ENCODE data around the gene SELENON.

Gene SELENON

DNA sequence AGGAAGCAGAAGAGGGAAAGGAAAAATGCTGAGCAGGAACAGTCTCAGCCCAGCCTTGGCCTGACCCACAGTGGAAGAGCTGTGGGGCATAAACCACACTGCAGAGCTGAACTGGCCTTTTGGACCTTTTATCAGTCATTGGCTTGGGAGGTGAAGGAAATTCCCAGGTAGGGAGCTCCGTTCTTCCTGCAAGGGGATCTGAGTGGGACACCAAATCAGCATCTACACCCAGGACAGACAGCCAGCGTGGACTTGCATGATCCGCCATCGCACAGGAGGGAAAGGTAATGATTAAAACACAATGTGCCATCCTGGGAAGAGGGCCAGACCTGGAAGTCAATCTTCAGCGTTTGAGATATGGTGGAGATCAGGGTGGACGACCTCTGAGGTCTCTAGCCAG is 18.6 kb downstream of the SELENON start:
- no peak for TF ChIP-seq ZBTB7A (IDR thresholded peaks at IDR 0.05; ENCODE audit: low read depth)
- no peak for TF ChIP-seq TEAD4 (IDR thresholded peaks at IDR 0.05)
- no peak for TF ChIP-seq EP300 (IDR thresholded peaks at IDR 0.05; ENCODE audit: borderline replicate concordance)
- TF ChIP-seq RAD21 (IDR thresholded peaks at IDR 0.05; ENCODE audit: low read depth), result no peak
- no peak for TF ChIP-seq CREB1 (IDR thresholded peaks at IDR 0.05; ENCODE audit: low read depth)
- TF ChIP-seq EGR1 (IDR thresholded peaks at IDR 0.05), result no peak
- TF ChIP-seq TAF1 (IDR thresholded peaks at IDR 0.05; ENCODE audit: low read depth), result no peak
- TF ChIP-seq TCF12 (IDR thresholded peaks at IDR 0.05; ENCODE audit: low read depth), result no peak
- TF ChIP-seq NFIC (IDR thresholded peaks at IDR 0.05), result no peak
- no peak for TF ChIP-seq FOXM1 (IDR thresholded peaks at IDR 0.05; ENCODE audit: borderline replicate concordance, low read depth)
- no peak for TF ChIP-seq CEBPB (IDR thresholded peaks at IDR 0.05)
- no peak for TF ChIP-seq YY1 (IDR thresholded peaks at IDR 0.05; ENCODE audit: low read depth)
- no peak for TF ChIP-seq USF1 (IDR thresholded peaks at IDR 0.05)
- TF ChIP-seq, protein P1, sequence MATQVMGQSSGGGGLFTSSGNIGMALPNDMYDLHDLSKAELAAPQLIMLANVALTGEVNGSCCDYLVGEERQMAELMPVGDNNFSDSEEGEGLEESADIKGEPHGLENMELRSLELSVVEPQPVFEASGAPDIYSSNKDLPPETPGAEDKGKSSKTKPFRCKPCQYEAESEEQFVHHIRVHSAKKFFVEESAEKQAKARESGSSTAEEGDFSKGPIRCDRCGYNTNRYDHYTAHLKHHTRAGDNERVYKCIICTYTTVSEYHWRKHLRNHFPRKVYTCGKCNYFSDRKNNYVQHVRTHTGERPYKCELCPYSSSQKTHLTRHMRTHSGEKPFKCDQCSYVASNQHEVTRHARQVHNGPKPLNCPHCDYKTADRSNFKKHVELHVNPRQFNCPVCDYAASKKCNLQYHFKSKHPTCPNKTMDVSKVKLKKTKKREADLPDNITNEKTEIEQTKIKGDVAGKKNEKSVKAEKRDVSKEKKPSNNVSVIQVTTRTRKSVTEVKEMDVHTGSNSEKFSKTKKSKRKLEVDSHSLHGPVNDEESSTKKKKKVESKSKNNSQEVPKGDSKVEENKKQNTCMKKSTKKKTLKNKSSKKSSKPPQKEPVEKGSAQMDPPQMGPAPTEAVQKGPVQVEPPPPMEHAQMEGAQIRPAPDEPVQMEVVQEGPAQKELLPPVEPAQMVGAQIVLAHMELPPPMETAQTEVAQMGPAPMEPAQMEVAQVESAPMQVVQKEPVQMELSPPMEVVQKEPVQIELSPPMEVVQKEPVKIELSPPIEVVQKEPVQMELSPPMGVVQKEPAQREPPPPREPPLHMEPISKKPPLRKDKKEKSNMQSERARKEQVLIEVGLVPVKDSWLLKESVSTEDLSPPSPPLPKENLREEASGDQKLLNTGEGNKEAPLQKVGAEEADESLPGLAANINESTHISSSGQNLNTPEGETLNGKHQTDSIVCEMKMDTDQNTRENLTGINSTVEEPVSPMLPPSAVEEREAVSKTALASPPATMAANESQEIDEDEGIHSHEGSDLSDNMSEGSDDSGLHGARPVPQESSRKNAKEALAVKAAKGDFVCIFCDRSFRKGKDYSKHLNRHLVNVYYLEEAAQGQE (IDR thresholded peaks at IDR 0.05; ENCODE audit: low read depth), result no peak
- no peak for TF ChIP-seq MAX (IDR thresholded peaks at IDR 0.05)

- TF ChIP-seq, protein P1 (IDR thresholded peaks at IDR 0.05; ENCODE audit: low read depth), result no peak
- TF ChIP-seq USF1 (IDR thresholded peaks at IDR 0.05) (0 out of 2 replicates have a peak, but pooled peaks have one; percentile 23), EP300 (IDR thresholded peaks at IDR 0.05; ENCODE audit: borderline replicate concordance) (no peak), NFIC (IDR thresholded peaks at IDR 0.05) (no peak), YY1 (IDR thresholded peaks at IDR 0.05; ENCODE audit: low read depth) (no peak), MAX (IDR thresholded peaks at IDR 0.05) (peak; percentile 73), TCF12 (IDR thresholded peaks at IDR 0.05; ENCODE audit: low read depth) (peak; percentile 73), RAD21 (IDR thresholded peaks at IDR 0.05; ENCODE audit: low read depth) (no peak), EGR1 (IDR thresholded peaks at IDR 0.05) (peak; percentile 69), CREB1 (IDR thresholded peaks at IDR 0.05; ENCODE audit: low read depth) (no peak), TEAD4 (IDR thresholded peaks at IDR 0.05) (no peak; the same call in 1 of the 2 replicates), CEBPB (IDR thresholded peaks at IDR 0.05) (no peak), FOXM1 (IDR thresholded peaks at IDR 0.05; ENCODE audit: borderline replicate concordance, low read depth) (no peak), TAF1 (IDR thresholded peaks at IDR 0.05; ENCODE audit: low read depth) (peak; percentile 81), ZBTB7A (IDR thresholded peaks at IDR 0.05; ENCODE audit: low read depth) (peak; percentile 81)
Measured at GRCh38 chr1:25819491-25820246, 19.7 kb downstream of the SELENON start, which contains the start of gene MTFR1L. TSS of gene MTFR1L (plus strand) at chr1:25819954. CDS start at chr1:25823105, 3,151 bp downstream.

- peak; percentile 4; the same call in 1 of the 2 replicates for TF ChIP-seq TAF1 (IDR thresholded peaks at IDR 0.05; ENCODE audit: low read depth)
- TF ChIP-seq CEBPB (IDR thresholded peaks at IDR 0.05), result no peak
- 0 out of 2 replicates have a peak, but pooled peaks have one; percentile 25 for TF ChIP-seq MAX (IDR thresholded peaks at IDR 0.05)
- TF ChIP-seq NFIC (IDR thresholded peaks at IDR 0.05), result no peak
- peak; percentile 30; the same call in 1 of the 2 replicates for TF ChIP-seq ZBTB7A (IDR thresholded peaks at IDR 0.05; ENCODE audit: low read depth)
- TF ChIP-seq USF1 (IDR thresholded peaks at IDR 0.05), result no peak
- TF ChIP-seq TEAD4 (IDR thresholded peaks at IDR 0.05), result no peak
Measured at GRCh38 chr1:25820247-25821111, 20.5 kb downstream of the SELENON start.

DNA sequence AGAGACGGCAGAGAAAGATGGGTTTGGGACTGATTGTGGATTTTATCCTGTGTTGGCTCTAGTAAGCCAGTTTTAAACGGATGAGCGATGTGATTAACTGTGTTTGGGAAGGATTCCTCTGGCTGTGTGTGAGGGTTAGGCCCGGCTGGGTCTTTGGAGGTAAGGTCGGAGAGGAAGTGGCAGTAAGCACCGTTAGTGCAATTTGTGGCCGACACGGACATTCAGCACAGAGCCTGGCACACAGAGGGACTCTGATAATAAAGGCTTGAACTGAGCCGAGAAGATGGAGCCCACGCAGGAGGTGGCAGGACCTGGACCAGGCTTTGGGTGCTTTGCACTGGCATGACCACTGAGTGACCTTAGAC is 21.1 kb downstream of the SELENON start:
- TF ChIP-seq RAD21 (IDR thresholded peaks at IDR 0.05; ENCODE audit: low read depth) (no peak), FOXM1 (IDR thresholded peaks at IDR 0.05; ENCODE audit: borderline replicate concordance, low read depth) (no peak), TAF1 (IDR thresholded peaks at IDR 0.05; ENCODE audit: low read depth) (no peak), USF1 (IDR thresholded peaks at IDR 0.05) (no peak), CEBPB (IDR thresholded peaks at IDR 0.05) (no peak), YY1 (IDR thresholded peaks at IDR 0.05; ENCODE audit: low read depth) (no peak), TCF12 (IDR thresholded peaks at IDR 0.05; ENCODE audit: low read depth) (no peak), NFIC (IDR thresholded peaks at IDR 0.05) (no peak), CREB1 (IDR thresholded peaks at IDR 0.05; ENCODE audit: low read depth) (no peak)
- TF ChIP-seq, protein P1 (IDR thresholded peaks at IDR 0.05; ENCODE audit: low read depth), result no peak
